NCI-H2107 treated with DMSO at 0.1 percent for 48 hours (cell line): Measurements from ENCODE around the gene THAP2.
"Not testable (repeated sequence)": the region's sequence is repeated elsewhere in the genome, so short reads cannot be mapped to it uniquely, and the experiment has no call there.

ENCODE experiments used
- DNase-seq: peaks from one replicate; lab custom pipeline; 2025; ENCODE audit not compliant: unreplicated experiment; lab: John Stamatoyannopoulos, UW

THAP2 gene

GRCh38 chr12:71661977-71662530, 2.0 kb upstream of the THAP2 start:
- DNase-seq = no peak

GRCh38 chr12:71662849-71663560, 1.1 kb upstream of the THAP2 start:
- peak; percentile 3 for DNase-seq

DNA sequence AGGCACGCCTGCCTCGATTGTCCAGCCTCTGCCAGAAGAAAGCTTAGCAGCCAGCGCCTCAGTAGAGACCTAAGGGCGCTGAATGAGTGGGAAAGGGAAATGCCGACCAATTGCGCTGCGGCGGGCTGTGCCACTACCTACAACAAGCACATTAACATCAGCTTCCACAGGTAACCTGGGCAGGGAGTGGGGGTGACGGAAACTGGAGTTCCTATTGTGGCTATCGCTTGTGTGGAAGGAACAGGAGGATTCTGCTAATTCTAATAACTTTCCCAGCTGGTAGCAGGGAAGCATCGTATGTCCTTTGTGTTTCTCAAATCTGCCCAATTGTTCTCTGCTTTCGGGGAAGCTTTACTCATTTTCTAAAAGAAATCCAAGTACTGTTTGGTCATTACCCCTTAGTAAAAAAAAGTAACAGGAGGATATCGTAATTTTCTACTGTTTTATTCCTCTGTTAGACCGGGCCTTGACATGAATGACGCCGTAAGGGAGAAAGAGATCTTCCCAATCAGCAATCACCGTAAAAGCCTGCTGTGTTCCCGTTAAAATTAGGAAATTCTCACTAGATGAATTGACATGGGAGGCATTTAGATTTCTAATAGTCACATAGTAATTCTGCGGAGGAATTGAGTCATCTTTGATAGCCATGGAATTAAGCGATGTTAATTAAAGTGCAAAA, 449 bp downstream of the THAP2 start:
- peak; percentile 51 for DNase-seq

DNA sequence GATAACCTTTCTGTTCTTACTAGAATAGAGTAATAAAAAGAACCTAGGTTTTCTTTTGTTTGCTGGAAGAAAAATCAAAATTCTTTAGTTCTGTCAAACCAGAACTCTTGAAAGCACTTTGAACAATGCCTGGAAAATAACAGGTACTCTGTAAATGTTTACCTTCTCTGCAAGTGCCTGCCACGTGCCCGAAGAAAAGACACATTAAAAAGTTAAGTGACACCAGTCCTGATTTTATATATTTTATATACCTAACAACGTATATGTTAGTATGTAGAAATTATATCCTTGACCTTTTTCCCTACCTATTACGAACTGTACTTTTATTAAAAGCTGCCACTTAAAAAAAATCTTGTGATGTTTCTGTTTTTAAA, 976 bp downstream of the THAP2 start:
- DNase-seq = peak; percentile 51

- DNase-seq = no peak
Observed at GRCh38 chr12:71666259-71666658, 2.2 kb downstream of the THAP2 start.

DNA sequence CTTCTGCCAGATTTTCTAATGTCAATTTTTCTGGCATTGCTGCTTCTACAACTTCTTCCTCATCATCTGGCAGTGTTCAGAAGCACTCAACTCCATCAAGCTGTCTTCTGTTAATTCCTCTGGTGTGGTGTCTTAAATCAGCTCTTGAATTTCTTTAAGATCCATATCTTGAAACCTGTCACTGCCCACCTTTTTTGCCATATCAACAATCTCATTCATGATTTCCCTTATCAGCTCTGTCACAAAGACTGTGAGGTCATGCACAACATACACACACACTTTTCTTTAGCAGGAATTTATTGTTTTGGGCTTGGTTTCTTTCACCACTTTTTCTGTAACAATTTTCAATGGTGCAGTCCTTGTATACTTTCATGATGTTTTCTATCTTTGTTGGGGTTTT, 7.2 kb downstream of the THAP2 start:
- DNase-seq = no peak

DNA sequence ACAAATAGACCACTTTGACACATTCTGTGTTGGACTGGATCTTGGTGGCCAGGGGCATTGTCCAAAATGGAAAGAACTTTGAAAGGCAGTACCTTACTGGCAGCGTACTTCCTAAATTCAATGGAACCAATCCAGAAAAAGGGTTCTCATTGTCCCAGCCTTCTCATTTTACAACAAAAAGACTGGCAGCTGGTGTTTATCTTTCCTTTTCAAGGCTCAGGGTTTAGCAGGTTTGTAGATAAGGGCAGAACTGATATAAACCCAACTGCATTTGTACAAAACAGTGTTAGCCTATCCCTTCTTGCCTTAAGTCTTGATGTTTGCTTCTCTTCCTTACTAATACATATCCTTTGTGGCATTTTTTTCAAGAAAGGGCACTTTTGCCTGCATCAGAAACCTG, 7.7 kb downstream of the THAP2 start:
- DNase-seq = peak; percentile 76

DNA sequence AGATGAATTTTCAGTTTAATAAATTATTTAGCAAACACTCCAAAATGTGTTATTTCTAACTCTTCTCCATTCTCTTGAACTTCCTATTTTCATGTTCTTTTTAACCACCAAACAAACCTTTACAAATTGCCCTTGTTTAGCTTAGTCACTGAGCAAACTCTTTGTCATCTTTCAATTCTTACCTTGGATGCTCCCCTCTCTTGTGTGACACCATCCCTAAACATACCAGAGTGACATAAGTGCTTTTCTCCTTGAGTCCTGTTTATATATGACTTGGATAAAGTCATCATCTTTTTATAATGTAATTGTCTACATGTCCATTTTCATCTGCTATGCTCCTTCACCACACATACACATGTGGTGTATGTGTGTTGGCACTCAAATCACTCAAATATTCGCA, 18.4 kb downstream of the THAP2 start:
- no peak for DNase-seq

- DNase-seq = no peak
Observed at GRCh38 chr12:71683633-71684032, 19.5 kb downstream of the THAP2 start.

- no peak for DNase-seq
Observed at GRCh38 chr12:71684081-71684480, 20.0 kb downstream of the THAP2 start.

DNA sequence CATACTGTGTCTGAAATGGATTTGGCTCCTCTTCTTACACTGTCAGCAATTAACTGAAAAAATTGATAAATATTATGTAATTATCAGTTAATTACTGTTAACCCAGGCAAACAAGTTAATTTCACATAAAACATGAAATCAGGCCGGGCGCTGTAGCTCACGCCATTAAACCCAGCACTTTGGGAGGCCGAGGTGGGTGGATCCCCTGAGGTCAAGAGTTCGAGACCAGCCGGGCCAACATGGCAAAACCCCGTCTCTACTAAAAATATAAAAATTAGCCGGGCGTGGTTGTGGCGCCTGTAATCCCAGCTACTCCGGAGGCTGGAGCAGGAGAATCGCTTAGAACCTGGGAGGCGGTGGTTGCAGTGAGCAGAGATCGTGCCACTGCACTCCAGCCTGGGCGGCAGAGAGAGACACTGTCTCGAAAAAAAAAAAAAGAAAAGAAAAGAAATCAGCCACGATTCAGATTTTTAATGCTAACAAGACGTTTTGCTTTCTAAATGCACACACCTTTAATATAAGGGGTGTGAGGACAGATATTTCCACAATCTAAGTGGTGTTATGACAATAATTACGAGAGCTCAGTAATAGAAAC, 21.3 kb downstream of the THAP2 start:
- DNase-seq = no peak

GRCh38 chr12:71685914-71686657, 22.0 kb downstream of the THAP2 start, which contains the start of gene TMEM19:
Gene TMEM19 (plus strand): TSS chr12:71686082. CDS start chr12:71686681, 599 bp downstream.
- DNase-seq = peak; percentile 80

GRCh38 chr12:71686658-71687025, 22.5 kb downstream of the THAP2 start:
- DNase-seq = no peak

DNA sequence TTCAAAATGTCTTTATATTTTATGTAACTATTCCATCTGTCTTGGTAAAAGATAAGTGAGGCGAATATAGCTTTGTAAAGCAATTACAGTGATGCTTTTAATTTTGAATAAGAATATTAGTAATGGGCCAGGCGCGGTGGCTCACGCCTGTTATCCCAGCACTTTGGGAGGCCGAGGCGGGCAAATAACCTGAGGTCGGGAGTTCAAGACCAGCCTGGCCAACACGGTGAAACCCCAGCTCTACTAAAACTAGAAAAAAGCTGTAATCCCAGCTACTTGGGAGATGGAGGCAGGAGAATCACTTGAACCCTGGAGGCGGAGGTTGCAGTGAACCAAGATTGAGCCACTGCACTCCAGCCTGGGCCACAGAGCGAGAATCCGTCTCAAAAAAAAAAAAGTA, 23.1 kb downstream of the THAP2 start:
- DNase-seq = not testable (repeated sequence)

DNA sequence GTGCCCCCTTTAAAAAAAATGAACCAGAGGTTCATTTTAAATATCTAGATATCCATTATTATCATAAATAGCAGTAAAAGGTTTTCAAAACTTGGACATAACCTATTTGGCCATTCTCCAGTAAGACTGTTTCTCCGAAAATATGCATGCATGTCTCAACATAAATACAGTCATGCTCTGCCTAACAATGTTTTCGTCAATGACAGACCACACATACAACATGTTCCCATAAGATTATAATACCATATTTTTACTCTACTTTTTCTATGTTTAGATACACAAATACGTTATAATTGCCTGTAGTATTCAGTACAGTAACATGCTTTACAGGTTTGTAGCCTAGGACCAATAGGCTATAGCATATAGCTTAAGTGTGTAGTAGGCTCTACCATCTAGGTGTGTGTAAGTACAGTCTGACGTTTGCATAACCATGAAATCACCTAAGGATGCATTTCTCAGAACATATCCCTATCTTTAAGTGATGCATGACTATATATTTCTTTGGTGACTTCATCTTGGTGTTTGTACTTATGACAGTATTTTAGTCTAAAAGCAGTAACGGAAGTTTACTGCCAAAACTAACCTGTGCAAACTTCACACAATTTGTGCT, 25.0 kb downstream of the THAP2 start:
- no peak for DNase-seq

DNA sequence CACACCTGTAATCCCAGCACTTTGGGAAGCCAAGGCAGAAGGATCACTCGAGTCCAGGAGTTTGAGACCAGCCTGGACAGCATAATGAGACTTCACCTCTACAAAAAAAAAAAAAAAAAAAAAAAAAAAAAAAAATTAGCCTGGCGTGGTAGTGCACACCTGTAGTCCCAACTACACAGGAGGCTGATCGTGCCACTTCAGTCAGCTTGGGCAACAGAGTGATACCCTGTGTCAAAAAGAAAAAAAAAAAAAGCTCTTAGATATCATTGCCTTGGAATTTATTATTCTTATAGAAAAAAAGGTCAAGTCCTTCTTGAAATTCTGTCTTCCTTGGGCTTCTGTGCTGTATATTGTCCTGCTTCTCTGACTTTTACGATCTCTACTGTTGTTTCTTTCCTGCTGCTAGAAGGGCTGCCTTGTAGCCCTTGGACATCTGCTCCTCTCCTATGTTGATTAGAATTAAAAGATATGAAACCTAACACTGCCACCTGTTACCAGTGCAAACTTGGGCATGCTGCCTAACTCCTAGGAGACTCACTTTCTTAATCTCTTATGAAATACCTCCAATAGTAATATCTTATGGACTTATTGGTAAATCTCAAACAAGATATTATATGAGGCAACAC, 27.5 kb downstream of the THAP2 start:
- peak; percentile 93 for DNase-seq

DNA sequence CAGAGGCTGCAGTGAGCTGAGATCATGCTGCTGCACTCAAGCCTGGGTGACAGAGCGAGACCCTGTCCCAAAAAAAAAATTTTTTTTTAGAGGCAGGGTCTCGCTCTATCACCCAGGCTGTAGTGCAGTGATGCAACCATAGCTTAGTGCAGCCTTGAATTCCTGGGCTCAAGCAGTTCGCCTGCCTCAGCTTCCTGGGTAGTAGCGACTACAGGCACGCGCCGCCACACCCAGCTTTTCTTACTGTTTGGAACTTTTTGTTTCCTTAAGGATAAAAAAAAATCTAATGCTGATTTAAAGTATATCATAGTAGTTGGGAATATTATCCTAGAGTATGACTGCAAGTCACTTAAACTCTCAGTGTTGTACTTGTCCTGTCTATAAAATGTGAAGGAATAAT, 29.0 kb downstream of the THAP2 start:
- DNase-seq = no peak

GRCh38 chr12:71693651-71694050, 29.6 kb downstream of the THAP2 start:
- DNase-seq = not testable (repeated sequence)

GRCh38 chr12:71694099-71694820, 30.2 kb downstream of the THAP2 start:
- DNase-seq = no peak

GRCh38 chr12:71695782-71696181, 31.7 kb downstream of the THAP2 start:
- no peak for DNase-seq
